ENCODE data around the gene PROSER3.

The PROSER3 gene

GRCh38 chr19:35807633-35808032 is 49.7 kb downstream of the PROSER3 start:
- H3K4me3 ChIP-seq (ENCODE audit: low read depth, low read length), result no peak overlapping the region
- TF ChIP-seq CTCF (conservative IDR thresholded peaks at IDR 0.05; ENCODE audit: low read depth, low read length), result no peak
- DNase-seq (ENCODE audit: low read depth), result no peak

DNA sequence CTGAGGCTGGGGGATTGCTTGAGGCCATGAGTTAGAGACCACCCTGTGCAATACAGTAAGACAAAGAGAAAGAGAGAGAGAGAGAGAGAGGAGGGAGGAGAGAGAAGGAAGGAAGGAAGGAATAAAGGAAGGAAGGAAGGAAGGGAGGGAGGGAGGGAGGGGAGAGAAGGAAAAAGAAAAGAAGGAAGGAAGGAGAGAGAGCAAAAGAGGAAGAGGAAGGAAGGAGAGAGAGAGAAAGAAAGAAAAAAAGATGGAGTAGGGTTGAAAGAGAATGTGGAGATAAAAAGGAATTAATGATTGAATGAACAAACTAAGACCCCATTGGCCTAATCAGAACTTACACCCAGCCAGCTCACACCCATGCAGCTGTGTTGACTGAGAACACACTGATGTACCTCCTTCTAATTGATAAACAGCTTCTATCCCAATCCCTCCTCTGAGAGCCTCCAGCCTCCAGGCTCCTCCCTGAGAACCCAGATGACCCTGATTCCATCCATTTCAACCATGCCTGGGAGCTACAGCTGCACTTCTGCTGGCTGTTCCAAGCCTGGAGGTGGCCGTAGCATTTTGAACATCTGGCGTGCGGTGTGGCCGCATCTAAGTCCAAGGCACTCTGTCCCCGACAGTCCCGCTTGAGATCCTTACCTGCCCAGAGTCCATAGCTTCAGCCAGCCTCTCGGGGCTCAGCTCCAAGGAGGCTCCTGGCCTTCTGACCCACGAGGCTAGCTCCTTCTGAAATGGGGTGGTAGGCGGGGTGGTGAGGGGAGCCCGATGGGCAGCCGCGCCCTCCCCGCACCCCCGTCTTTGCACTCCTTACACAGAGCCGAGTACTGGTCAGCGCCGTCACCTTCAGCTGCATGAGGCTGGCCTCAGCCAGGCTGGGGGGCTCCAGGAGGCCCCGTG is 53.6 kb downstream of the PROSER3 start:
- no peak overlapping the region for H3K4me3 ChIP-seq (ENCODE audit: low read depth, low read length)
- no peak for DNase-seq (ENCODE audit: low read depth)
- no peak for TF ChIP-seq CTCF (conservative IDR thresholded peaks at IDR 0.05; ENCODE audit: low read depth, low read length)

- DNase-seq (ENCODE audit: low read depth), result no peak
- TF ChIP-seq CTCF (conservative IDR thresholded peaks at IDR 0.05; ENCODE audit: low read depth, low read length), result no peak
- H3K4me3 ChIP-seq (ENCODE audit: low read depth, low read length), result no peak within 1 kb of the TSS
Measured at GRCh38 chr19:35812220-35813042, 54.5 kb downstream of the PROSER3 start, which contains the start of gene PRODH2. Gene PRODH2 (minus strand): TSS chr19:35812845. CDS start chr19:35812805, 40 bp downstream.

DNA sequence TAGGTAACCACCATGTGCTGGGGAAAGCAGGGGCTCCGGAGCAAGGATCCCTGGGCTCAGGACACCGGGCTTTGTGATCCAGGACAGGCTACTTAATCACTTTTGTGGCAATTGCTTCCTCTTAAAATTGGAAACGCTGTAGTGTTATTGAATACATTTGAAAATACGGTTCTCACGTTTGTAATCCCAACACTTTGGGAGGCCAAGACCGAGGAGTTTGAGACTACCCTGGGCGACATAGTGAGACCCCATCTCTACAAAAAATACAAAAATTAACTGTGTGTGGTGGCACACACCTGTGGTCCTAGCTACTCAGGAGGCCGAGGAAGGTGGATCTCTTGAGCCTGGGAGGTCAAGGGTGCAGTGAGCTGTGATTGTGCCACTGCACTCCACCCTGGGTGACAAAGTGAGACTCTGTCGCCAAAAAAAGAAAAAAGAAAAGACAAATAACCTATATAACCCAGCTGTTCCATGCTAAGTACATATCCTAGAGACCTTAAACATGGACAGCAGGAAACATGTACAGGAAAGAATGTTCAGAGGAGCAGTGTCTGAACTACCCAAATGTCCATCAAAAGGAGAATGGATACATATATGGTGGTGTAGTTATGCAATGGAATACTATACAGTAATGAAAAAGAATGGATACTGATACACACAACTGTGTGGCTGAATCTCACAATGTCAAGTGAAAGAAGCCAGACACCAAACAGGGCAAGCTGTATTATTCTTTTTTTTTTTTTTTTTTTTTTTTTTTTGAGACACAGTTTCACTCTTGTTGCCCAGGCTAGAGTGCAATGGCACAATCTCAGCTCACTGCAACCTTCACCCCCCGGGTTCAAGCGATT is 55.3 kb downstream of the PROSER3 start:
- H3K4me3 ChIP-seq (ENCODE audit: low read depth, low read length), result no peak overlapping the region
- no peak for TF ChIP-seq CTCF (conservative IDR thresholded peaks at IDR 0.05; ENCODE audit: low read depth, low read length)
- DNase-seq (ENCODE audit: low read depth), result no peak

DNA sequence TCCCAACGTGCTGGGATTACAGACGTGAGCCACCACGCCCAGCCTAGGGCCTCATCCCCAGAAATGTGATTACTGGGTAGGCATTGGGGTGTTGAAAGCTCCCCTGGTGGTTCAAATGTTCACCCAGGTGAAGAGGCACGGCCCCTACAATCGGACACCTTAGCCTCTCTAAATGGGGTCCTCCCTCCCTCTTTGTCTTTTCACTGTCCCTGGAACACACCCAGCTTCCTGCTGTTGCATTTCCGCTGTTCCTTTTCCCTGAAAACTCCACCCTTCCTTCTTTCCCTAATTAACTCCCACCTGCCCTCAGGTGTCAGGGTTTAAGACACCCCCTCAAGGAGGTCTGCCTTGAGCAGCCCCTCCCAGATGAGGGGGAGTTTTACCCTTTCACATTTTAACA is 58.3 kb downstream of the PROSER3 start:
- DNase-seq (ENCODE audit: low read depth), result no peak
- no peak overlapping the region for H3K4me3 ChIP-seq (ENCODE audit: low read depth, low read length)
- TF ChIP-seq CTCF (conservative IDR thresholded peaks at IDR 0.05; ENCODE audit: low read depth, low read length), result no peak

DNA sequence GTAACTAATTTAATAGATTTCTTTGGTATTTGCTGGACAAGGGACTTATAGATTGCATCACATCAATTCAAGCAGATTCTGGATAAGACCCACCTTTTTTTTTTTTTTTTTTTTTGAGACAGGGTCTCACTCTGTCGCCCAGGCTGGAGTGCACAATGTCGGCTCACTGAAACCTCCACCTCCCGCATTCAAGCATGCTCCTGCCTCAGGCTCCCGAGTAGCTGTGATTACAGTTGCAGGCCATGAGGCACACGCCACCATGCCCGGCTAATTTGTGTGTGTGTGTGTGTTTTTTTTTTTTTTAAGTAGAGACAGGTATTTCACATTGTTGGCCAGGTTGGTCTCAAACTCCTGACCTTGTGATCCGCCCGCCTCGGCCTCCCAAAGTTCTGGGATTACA is 58.9 kb downstream of the PROSER3 start:
- H3K4me3 ChIP-seq (ENCODE audit: low read depth, low read length), result no peak overlapping the region
- no peak for DNase-seq (ENCODE audit: low read depth)
- no peak for TF ChIP-seq CTCF (conservative IDR thresholded peaks at IDR 0.05; ENCODE audit: low read depth, low read length)
